ENCODE results near the gene RAB5B.
"Not testable (repeated sequence)": the region's sequence is repeated elsewhere in the genome, so short reads cannot be mapped to it uniquely, and the experiment has no call there.

The RAB5B gene

DNA sequence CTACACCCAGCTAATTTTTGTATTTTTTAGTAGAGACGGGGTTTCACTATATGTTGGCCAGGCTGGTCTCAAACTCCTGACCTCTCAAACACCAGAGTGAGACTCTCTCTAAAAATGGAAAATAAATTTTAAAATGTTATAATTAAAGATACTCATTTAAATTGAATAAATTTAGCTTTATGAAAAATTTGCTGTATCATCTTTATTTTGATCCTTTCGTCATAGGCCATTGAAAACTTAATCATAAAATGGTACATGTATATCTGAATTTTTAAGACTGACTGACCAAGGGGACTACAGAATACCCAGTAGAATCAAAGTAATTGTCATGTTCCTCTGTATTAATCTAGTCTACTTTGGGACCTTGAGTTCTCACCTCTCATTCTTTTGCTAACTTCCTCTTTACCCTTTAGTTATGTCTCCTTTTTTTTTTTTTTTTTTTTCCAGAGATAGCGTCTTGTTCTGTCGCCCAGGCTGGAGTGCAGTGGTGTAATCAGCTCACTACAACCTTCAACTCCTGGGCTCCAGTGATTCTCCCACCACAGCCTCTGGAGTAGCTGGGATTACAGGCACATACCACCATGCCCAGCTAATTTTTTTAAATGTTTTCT is 9.5 kb downstream of the RAB5B start:
- Mint-ChIP-seq H3K4me1 (ENCODE audit: low read depth) (no peaks in the 10 kb centered on the region), H3K4me3 (no peak overlapping the region), H3K27ac (no peak overlapping the region), H3K9me3 (no peaks in the 10 kb centered on the region), H3K27me3 (ENCODE audit: low read depth) (no peaks in the 10 kb centered on the region), H3K36me3 (ENCODE audit: low read depth) (peaks cover 29% of the 10 kb centered on the region)
- no peak for DNase-seq (ENCODE audit: low spot score)

- Mint-ChIP-seq H3K4me3 (no peak overlapping the region), H3K27me3 (ENCODE audit: low read depth) (no peaks in the 10 kb centered on the region), H3K36me3 (ENCODE audit: low read depth) (peaks cover 43% of the 10 kb centered on the region), H3K9me3 (no peaks in the 10 kb centered on the region), H3K27ac (no peak overlapping the region), H3K4me1 (ENCODE audit: low read depth) (no peaks in the 10 kb centered on the region)
- DNase-seq (ENCODE audit: low spot score), result no peak
Measured at GRCh38 chr12:55984861-55985260, 11.0 kb downstream of the RAB5B start.

DNA sequence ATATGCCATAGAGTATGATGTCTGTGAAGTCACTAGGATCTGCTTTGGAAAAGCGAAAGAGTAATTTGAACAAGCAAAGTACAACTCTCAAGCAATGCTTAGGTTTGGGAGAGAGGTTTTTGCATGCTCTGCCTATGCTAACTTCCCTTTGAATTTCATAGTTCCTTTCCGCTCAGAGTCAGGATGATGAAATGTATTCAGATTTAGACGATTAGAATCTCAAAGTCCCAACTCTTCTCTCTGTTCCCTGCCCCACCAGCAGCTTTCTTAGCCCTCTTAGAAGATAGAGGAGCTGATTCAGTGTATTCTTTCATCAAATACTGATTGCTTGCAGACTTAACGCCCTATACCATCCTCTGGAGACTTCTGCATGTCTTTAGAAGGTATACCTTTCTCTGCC is 11.5 kb downstream of the RAB5B start:
- Mint-ChIP-seq H3K27ac (no peak overlapping the region), H3K9me3 (no peaks in the 10 kb centered on the region), H3K27me3 (ENCODE audit: low read depth) (no peaks in the 10 kb centered on the region), H3K4me3 (no peak overlapping the region), H3K4me1 (ENCODE audit: low read depth) (no peaks in the 10 kb centered on the region), H3K36me3 (ENCODE audit: low read depth) (peaks cover 46% of the 10 kb centered on the region)
- no peak for DNase-seq (ENCODE audit: low spot score)

- H3K27ac Mint-ChIP-seq; H3K4me3 Mint-ChIP-seq; H3K4me1 Mint-ChIP-seq (ENCODE audit: low read depth); H3K27me3 Mint-ChIP-seq (ENCODE audit: low read depth); DNase-seq (ENCODE audit: low spot score); H3K9me3 Mint-ChIP-seq: not testable (repeated sequence)
- peaks cover 48% of the 10 kb centered on the region for H3K36me3 Mint-ChIP-seq (ENCODE audit: low read depth)
Measured at GRCh38 chr12:55985976-55986375, 12.1 kb downstream of the RAB5B start.

- Mint-ChIP-seq H3K36me3 (ENCODE audit: low read depth) (peaks cover 61% of the 10 kb centered on the region), H3K27ac (no peak overlapping the region), H3K27me3 (ENCODE audit: low read depth) (no peaks in the 10 kb centered on the region), H3K4me3 (no peak overlapping the region), H3K4me1 (ENCODE audit: low read depth) (peaks cover 7% of the 10 kb centered on the region), H3K9me3 (no peaks in the 10 kb centered on the region)
- no peak for DNase-seq (ENCODE audit: low spot score)
Measured at GRCh38 chr12:55991110-55991509, 17.2 kb downstream of the RAB5B start.

DNA sequence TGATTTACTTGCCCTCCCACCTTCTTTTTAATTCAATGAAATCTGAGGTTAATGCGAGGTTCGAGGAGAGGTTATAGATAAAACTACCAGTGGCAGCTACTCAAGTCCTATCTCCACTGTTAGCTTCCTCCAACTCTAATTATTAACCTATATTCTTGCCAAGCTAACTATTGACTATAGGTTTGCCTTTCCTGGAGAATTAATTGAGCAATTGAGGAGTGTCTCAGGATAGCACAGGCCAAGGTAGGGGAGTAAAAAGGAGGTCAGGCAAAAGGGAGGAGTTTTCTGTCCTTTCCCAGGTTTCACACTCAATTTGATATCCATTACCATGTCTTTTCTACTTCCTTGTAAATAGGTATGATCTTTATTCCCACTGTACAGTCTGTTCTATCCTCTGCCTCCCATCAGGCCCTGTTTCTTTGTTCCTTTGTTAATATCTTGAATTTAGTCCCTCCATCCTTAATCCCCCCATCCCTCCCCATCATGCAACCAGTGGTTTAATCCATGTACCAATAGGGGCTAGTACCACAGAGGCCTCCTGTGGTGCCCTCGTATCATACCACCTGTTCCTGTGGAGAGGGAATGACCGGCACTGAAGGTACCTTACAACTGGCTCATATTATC is 19.5 kb downstream of the RAB5B start:
- Mint-ChIP-seq H3K9me3 (no peaks in the 10 kb centered on the region), H3K27me3 (ENCODE audit: low read depth) (no peaks in the 10 kb centered on the region), H3K36me3 (ENCODE audit: low read depth) (peaks cover 51% of the 10 kb centered on the region), H3K27ac (no peak overlapping the region), H3K4me3 (no peak overlapping the region), H3K4me1 (ENCODE audit: low read depth) (peaks cover 24% of the 10 kb centered on the region)
- no peak for DNase-seq (ENCODE audit: low spot score)

- H3K27me3 Mint-ChIP-seq (ENCODE audit: low read depth), result no peaks in the 10 kb centered on the region
- H3K9me3 Mint-ChIP-seq, result no peaks in the 10 kb centered on the region
- peaks cover 32% of the 10 kb centered on the region for H3K4me1 Mint-ChIP-seq (ENCODE audit: low read depth)
- no peak overlapping the region for H3K27ac Mint-ChIP-seq
- no peak for DNase-seq (ENCODE audit: low spot score)
- no peak overlapping the region for H3K4me3 Mint-ChIP-seq
- H3K36me3 Mint-ChIP-seq (ENCODE audit: low read depth), result peaks cover 39% of the 10 kb centered on the region
Measured at GRCh38 chr12:55995366-55995765, 21.5 kb downstream of the RAB5B start.

DNA sequence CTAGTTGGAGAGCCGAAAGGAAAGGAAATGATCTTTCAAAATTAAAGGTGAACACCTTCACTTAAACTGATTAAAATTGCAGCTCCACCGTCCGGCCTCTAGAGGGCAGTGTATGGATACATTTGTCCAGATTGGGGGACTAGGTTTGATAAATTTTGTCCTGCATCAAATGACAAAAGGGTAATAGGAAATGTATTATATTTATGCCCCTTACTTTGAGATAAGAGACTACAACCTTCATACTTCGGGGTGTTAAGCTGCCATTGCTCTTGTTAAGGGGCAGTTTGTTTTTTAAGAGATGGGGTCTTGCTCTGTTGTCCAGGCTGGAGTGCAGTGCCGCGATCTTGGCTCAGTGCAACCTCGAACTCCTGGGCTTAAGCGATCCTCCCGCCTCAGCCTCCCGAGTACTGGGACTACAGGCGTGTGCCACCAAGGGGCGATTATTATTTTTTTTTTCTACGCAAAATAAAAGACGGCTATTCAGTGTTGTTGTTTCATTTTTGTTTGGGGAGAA is 22.4 kb downstream of the RAB5B start:
- Mint-ChIP-seq H3K27ac (peak overlapping the region; percentile 57), H3K4me1 (ENCODE audit: low read depth) (peaks cover 32% of the 10 kb centered on the region)

DNA sequence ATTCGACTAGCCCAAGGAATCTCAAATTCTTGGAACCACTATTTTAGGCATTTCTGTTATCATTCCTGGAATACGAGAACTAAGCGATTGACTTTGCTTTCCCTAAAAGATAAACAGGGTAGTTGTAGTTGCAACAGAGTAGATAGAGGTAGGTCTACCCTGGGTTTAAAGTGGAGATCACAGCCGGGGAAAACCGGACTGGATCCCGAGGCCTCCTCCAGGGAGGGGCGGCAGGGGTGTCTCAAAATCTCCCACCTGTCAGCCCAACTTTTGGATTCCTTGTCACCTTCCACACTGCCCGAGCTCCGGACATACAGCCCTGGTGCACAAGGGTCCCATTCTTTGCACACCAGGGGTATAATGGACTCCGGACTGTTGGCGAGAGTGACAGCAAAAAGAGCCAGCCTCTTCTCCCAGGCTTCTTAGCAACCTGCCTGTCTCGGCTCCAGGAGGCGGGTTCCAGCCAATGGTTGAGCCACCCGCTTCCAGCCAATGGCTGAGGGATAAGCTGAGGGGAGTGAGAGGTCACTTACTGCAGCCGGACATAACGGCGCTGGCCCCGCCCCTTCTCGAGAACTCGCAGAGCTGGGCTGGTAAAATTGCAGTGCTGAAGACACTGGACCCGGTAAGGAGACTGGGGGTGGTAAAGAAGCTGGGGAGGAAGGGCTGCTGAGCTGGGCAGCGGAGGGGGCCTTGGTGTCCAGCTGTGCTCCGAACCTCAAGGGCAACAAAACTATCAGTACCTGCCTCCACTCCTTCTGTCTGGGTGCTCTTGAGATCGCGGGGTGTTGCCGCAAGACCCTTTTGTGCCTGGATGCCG is 23.0 kb downstream of the RAB5B start, which contains the start of gene SUOX:
Gene SUOX, plus strand, starts transcription at position 562 of the 820 bp plus-strand sequence. CDS start 4,946 bp downstream, outside the sequence.
- Mint-ChIP-seq H3K36me3 (ENCODE audit: low read depth) (peaks cover 26% of the 10 kb centered on the region), H3K4me3 (peak within 1 kb of the TSS; percentile 87), H3K27ac (peak within 1 kb of the TSS; percentile 57), H3K4me1 (ENCODE audit: low read depth) (peaks cover 32% of the 10 kb centered on the region), H3K27me3 (ENCODE audit: low read depth) (no peaks in the 10 kb centered on the region), H3K9me3 (no peaks in the 10 kb centered on the region)
- DNase-seq (ENCODE audit: low spot score), result peak; percentile 80

More for the DNA sequence above, 22.4 kb downstream of the RAB5B start:
- no peaks in the 10 kb centered on the region for H3K9me3 Mint-ChIP-seq
- peaks cover 31% of the 10 kb centered on the region for H3K36me3 Mint-ChIP-seq (ENCODE audit: low read depth)
- H3K27me3 Mint-ChIP-seq (ENCODE audit: low read depth), result no peaks in the 10 kb centered on the region
- DNase-seq (ENCODE audit: low spot score), result peak; percentile 52
- H3K4me3 Mint-ChIP-seq, result peak overlapping the region; percentile 87

- H3K4me1 Mint-ChIP-seq (ENCODE audit: low read depth), result peaks cover 32% of the 10 kb centered on the region
- no peaks in the 10 kb centered on the region for H3K27me3 Mint-ChIP-seq (ENCODE audit: low read depth)
- no peaks in the 10 kb centered on the region for H3K9me3 Mint-ChIP-seq
- peak overlapping the region; percentile 15 for H3K27ac Mint-ChIP-seq
- H3K36me3 Mint-ChIP-seq (ENCODE audit: low read depth), result peaks cover 23% of the 10 kb centered on the region
- H3K4me3 Mint-ChIP-seq, result peak overlapping the region; percentile 87
- DNase-seq (ENCODE audit: low spot score), result no peak
Measured at GRCh38 chr12:55997535-55997859, 23.6 kb downstream of the RAB5B start.

GRCh38 chr12:55999522-55999921 is 25.6 kb downstream of the RAB5B start:
- H3K9me3 Mint-ChIP-seq; H3K27me3 Mint-ChIP-seq (ENCODE audit: low read depth); H3K36me3 Mint-ChIP-seq (ENCODE audit: low read depth); DNase-seq (ENCODE audit: low spot score): not testable (repeated sequence)
- Mint-ChIP-seq H3K4me3 (peak overlapping the region; percentile 14), H3K27ac (peak overlapping the region; percentile 47), H3K4me1 (ENCODE audit: low read depth) (peaks cover 28% of the 10 kb centered on the region)

GRCh38 chr12:55999999-56000540 is 26.2 kb downstream of the RAB5B start:
- H3K27me3 Mint-ChIP-seq (ENCODE audit: low read depth); H3K36me3 Mint-ChIP-seq (ENCODE audit: low read depth); H3K4me3 Mint-ChIP-seq; H3K9me3 Mint-ChIP-seq; H3K27ac Mint-ChIP-seq; DNase-seq (ENCODE audit: low spot score): not testable (repeated sequence)
- peaks cover 28% of the 10 kb centered on the region for H3K4me1 Mint-ChIP-seq (ENCODE audit: low read depth)

DNA sequence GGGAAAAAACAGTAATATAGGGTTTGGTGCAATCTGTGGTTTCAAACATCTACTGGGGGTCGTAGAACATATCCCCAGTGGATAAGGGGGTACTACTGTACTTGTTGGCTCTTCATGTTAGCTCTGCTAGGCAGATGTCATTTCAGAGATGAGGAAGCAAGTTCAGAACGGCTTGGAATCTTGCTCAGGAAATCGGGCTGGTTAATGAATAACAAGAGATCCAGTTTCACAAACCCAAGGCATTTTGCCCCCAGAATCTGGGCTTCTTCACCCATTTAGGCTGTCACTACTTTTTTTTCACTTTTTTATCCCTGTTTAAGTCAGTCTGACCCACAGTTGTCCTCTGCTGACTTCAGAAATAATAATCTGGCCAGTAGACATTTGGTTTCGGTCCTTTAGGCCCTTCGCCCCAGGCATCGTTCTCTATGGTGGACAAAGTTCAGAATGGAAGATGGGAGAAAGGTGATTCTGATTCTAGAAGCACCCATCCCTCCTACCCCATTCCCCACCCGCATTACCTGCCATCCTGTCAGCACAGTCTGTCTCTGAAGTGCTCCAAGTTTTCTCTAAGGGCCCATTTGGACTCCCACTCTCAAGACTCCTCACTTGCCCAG is 27.7 kb downstream of the RAB5B start:
- Mint-ChIP-seq H3K9me3 (no peaks in the 10 kb centered on the region), H3K4me3 (no peak overlapping the region), H3K36me3 (ENCODE audit: low read depth) (peaks cover 7% of the 10 kb centered on the region), H3K4me1 (ENCODE audit: low read depth) (peaks cover 23% of the 10 kb centered on the region), H3K27ac (no peak overlapping the region), H3K27me3 (ENCODE audit: low read depth) (no peaks in the 10 kb centered on the region)
- DNase-seq (ENCODE audit: low spot score), result no peak
